ENCODE data around the gene TAAR5.
"Not testable (repeated sequence)": the region's sequence is repeated elsewhere in the genome, so short reads cannot be mapped to it uniquely, and the experiment has no call there.

Gene TAAR5

DNA sequence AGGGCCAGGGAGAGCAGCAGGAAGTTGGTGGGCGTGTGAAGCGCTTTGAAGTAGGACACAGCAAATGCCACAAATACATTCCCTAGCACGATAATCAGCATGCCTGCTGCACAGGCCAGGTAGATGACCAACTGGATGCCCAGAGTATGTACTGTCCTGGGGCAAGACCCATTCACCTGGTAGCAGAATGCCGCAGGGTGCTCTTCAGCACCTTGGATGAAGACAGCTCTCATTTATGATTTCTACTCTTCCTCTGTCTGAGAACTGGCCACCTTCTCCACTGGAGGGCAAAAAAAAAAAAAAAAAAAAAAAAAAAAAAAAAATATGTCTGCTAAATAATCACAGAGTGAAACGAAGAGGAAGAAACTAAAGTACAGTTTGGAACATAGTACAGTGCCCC lies at the start of gene TAAR5:
TAAR5 (minus strand) TSS at position 288 of the 400 bp plus-strand sequence; CDS start at position 233, 55 bp downstream.
- no peak for DNase-seq

DNA sequence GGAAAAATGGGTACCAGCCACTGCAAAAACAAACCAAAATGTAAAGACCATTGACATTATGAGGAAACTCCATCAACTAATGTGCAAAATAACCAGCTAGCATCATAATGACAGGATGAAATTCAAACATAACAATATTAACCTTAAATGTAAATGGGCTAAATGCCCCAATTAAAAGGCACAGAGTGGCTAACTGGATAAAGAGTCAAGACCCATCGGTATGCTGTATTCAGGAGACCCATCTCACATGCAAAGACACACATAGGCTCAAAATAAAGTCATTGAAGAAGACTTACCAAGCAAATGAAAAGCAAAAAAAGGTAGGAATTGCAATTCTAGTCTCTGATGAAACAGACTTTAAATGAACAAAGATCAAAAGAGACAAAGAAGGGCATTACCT lies 47.6 kb upstream of the TAAR5 start:
- not testable (repeated sequence) for DNase-seq

DNA sequence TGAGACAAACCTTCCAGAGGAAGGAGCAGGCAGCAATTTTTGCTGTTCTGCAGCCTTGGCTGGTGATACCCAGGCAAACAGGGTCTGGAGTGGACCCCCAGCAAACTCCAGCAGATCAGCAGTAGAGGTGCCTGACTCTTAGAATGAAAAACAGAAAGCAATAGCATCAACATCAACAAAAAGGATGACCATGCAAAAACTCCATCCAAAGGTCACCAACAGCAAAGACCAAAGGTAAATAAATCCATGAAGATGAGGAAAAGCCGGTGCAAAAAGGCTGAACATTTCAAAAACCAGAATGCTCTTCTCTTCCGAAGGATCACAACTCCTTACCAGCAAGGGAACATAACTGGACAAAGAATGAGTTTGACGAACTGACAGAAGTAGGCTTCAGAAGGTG lies 46.4 kb upstream of the TAAR5 start:
- DNase-seq: not testable (repeated sequence)

GRCh38 chr6:132635288-132635687 lies 45.7 kb upstream of the TAAR5 start:
- DNase-seq: not testable (repeated sequence)

GRCh38 chr6:132634796-132635195 lies 45.3 kb upstream of the TAAR5 start:
- DNase-seq: no peak

DNA sequence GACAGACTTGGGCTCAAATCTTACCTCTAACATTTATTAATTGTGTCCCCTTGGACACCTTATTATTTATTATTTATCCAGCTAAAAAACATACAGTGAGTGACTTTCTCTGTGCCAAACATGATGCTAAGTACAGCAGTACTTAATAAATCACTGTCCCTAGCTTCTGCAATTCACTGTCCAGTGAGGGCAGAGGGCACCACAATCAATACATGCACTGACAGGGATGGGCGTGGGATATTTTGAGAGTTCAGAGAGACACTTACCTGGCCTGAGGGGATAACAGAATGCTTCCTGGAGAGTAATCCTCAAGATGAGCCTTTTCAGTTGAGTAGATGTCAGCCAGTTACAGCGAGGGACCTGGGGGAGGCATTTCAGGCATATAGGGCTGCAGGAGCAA lies 43.8 kb upstream of the TAAR5 start:
- no peak for DNase-seq

GRCh38 chr6:132624175-132624574 lies 34.6 kb upstream of the TAAR5 start, which contains the start of gene TAAR2:
TAAR2 (minus strand) TSS chr6:132624275; CDS start chr6:132624275, 0 bp downstream.
- no peak for DNase-seq

- no peak for DNase-seq
Measured at GRCh38 chr6:132623106-132623845, 33.7 kb upstream of the TAAR5 start.

DNA sequence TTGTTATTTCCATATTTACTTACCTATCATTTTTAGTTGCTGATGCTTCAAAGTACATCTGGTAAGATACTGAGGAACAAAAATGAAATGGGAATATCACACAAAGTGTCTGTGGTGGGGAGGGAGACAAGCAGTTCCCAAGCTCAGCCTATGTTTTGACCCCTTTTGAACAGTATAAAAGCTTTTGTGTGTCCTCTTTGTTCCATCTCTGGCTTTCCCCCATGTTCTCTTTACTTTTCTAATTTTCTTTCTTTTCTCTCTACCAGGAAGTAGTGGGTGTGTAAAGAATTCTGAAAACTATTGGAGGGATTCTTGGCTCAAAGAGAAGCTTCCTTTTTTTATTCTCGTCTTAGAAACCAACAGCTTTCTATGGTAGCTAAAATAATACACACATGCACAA lies 27.1 kb upstream of the TAAR5 start:
- DNase-seq: no peak

DNA sequence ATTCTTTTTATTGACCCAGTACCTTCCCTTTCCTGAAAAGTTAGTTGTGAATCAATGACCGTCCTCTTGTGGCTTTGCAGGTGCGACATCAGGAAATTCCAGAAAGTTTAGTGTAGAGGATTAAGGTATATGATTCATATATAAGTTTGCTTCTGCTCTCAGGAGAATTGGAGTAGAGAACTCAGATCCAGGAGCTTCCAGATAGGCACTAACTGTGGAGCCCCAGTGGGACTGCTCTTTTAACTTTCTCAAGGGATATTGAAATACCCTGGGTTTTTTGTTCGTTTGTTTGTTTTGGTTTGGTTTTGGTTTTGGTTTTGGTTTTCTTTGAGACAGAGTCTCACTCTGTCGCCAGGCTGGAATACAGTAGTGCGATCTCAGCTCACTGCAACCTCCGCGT lies 25.0 kb upstream of the TAAR5 start:
- DNase-seq: no peak

GRCh38 chr6:132612449-132613108 lies 23.0 kb upstream of the TAAR5 start:
- DNase-seq: no peak

GRCh38 chr6:132611616-132612015 lies 22.1 kb upstream of the TAAR5 start:
- no peak for DNase-seq

GRCh38 chr6:132607544-132608233 lies 18.1 kb upstream of the TAAR5 start:
- DNase-seq: no peak

DNA sequence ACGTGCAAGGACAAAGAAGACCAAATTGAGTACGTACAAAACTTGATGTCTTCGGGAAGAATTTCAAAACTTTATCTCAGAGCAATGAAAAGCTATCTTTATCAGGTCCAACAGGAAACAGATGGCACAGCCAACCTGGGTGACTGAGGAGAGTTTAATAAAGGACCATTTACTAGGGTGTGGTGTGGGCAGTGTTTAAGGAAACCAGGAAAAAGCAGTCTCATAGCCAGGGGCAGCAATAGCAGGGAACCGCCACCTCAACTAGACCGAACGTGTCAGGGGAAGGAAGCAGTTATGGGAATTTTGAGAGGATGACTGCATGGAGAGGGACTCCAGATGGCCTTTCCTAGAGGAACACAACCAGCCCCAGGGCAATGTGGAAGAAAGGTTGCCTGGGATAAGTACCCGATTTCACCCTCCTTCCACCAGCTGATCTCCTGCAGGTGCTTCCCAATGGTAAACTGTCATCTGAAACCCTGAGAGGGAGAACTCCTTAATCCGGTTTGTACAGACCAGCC lies 15.2 kb upstream of the TAAR5 start:
- no peak for DNase-seq

GRCh38 chr6:132600900-132601299 lies 11.4 kb upstream of the TAAR5 start:
- not testable (repeated sequence) for DNase-seq

GRCh38 chr6:132598473-132598872 lies 8.9 kb upstream of the TAAR5 start:
- no peak for DNase-seq

- DNase-seq: no peak
Measured at GRCh38 chr6:132596201-132596600, 6.7 kb upstream of the TAAR5 start.

DNA sequence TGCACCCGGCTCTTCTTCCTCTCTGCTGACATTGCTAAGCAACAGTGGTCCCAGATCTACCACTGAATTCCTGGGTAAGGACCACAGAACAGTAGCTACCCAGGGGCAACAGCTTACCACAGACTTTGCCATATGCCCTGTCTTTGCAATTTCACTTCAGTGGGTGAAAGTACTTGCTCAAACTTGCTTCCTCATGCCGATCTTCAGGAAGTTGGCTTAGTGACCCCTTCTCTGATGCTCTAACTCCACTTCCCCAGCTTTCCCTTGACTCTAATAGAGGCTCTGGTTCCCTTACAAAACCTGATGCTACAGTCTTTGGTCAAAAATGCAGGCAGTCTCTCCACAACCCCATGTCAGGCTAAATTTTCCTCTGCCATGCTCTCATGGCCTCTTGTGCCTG lies 3.3 kb upstream of the TAAR5 start:
- no peak for DNase-seq

DNA sequence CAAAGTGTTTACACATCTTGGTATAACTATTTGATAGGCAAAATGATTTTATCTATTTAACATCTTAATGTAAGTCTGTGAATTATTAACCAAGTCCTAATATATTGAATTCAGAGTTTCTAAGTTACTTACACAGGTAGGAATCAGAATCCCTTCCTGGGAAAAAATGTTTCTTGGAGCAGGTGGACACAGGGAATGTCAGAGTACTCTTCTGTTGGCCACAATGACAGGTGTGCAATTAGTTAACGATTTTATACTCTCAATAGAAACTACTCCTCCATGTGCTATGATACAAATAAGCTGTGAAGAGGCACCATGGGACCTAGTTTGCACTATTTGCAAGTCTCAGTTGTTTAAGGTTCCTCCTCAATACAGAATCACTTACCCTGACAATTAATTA lies 821 bp upstream of the TAAR5 start:
- no peak for DNase-seq

- no peak for DNase-seq
Measured at GRCh38 chr6:132587424-132587823, 2.1 kb downstream of the TAAR5 start.

- no peak for DNase-seq
Measured at GRCh38 chr6:132584698-132585097, 4.8 kb downstream of the TAAR5 start.

- DNase-seq: no peak
Measured at GRCh38 chr6:132571774-132572173, 17.8 kb downstream of the TAAR5 start.

GRCh38 chr6:132570221-132570777 lies 19.2 kb downstream of the TAAR5 start, which contains the start of gene TAAR6:
TAAR6 (plus strand) TSS chr6:132570322; CDS start chr6:132570322, 0 bp downstream.
- DNase-seq: no peak
